Measurements from ENCODE around the gene ASB13. TPM values are rescaled to one million over a fixed set of nuclear protein-coding genes. Genes with fewer than 3 reads are reported as not detected.

Gene ASB13
- polyA plus RNA-seq, result 4.7 and 5.6 TPM in 2 replicates
- 6.1 and 6.4 TPM in 2 replicates for polyA minus RNA-seq

- no peaks in the 10 kb centered on the region for H4K20me1 ChIP-seq (ENCODE audit: insufficient read depth)
- peak within 1 kb of the TSS; percentile 85 for H3K4me3 ChIP-seq (ENCODE audit: low read length)
- no peaks in the 10 kb centered on the region for H3K79me2 ChIP-seq (replicated peaks; ENCODE audit: insufficient read depth, low read length)
- H3F3A ChIP-seq (ENCODE audit: insufficient read depth, low read length, poor library complexity, severe bottlenecking), result no peaks in the 10 kb centered on the region
- no peaks in the 10 kb centered on the region for H3K36me3 ChIP-seq (ENCODE audit: insufficient read depth, low read length)
- H3K9me2 ChIP-seq (ENCODE audit: insufficient read depth, low read length), result no peaks in the 10 kb centered on the region
- no peak within 1 kb of the TSS for H3K27ac ChIP-seq (ENCODE audit: low read length)
- H3K9me3 ChIP-seq (ENCODE audit: low read length), result no peaks in the 10 kb centered on the region
- peak; percentile 43 for TF ChIP-seq CTCF (IDR thresholded peaks at IDR 0.05; ENCODE audit: poor library complexity, severe bottlenecking)
- TF ChIP-seq SMC3 (conservative IDR thresholded peaks at IDR 0.05; ENCODE audit: poor library complexity), result no peak
- peaks cover 20% of the 10 kb centered on the region for H3K27me3 ChIP-seq (ENCODE audit: insufficient read depth, low read depth, low read length)
- peak within 1 kb of the TSS; percentile 52 for H2AFZ ChIP-seq (ENCODE audit: low read depth, low read length)
- H3K4me2 ChIP-seq (ENCODE audit: low read length), result peak within 1 kb of the TSS; percentile 48
- H3K9ac ChIP-seq (ENCODE audit: low read length), result peak within 1 kb of the TSS; percentile 63
These were observed at the start of gene ASB13 for GRCh38 chr10:5666008-5666840. TSS of gene ASB13 (minus strand) at chr10:5666595. CDS start at chr10:5666551, 44 bp downstream.

GRCh38 chr10:5711642-5712041, 45.2 kb upstream of the ASB13 start:
- H3K4me2 ChIP-seq (ENCODE audit: low read length), result no peak overlapping the region
- H3F3A ChIP-seq (ENCODE audit: insufficient read depth, low read length, poor library complexity, severe bottlenecking), result no peaks in the 10 kb centered on the region
- H4K20me1 ChIP-seq (ENCODE audit: insufficient read depth), result no peaks in the 10 kb centered on the region
- no peaks in the 10 kb centered on the region for H3K9me3 ChIP-seq (ENCODE audit: low read length)
- no peak overlapping the region for H3K27ac ChIP-seq (ENCODE audit: low read length)
- H3K36me3 ChIP-seq (ENCODE audit: insufficient read depth, low read length), result no peaks in the 10 kb centered on the region
- no peak overlapping the region for H3K9ac ChIP-seq (ENCODE audit: low read length)
- no peaks in the 10 kb centered on the region for H3K79me2 ChIP-seq (replicated peaks; ENCODE audit: insufficient read depth, low read length)
- no peak for TF ChIP-seq MXI1 (conservative IDR thresholded peaks at IDR 0.05; ENCODE audit: poor library complexity, severe bottlenecking)
- no peak for TF ChIP-seq EP300 (conservative IDR thresholded peaks at IDR 0.05; ENCODE audit: poor library complexity, severe bottlenecking)
- no peak for TF ChIP-seq RAD21 (conservative IDR thresholded peaks at IDR 0.05)
- no peak for TF ChIP-seq EZH2 (IDR thresholded peaks at IDR 0.05; ENCODE audit: borderline replicate concordance, insufficient read depth, low read length, poor library complexity, severe bottlenecking)
- no peak for TF ChIP-seq POLR2AphosphoS5 (IDR thresholded peaks at IDR 0.05)
- no peak for TF ChIP-seq SMC3 (conservative IDR thresholded peaks at IDR 0.05; ENCODE audit: poor library complexity)
- no peak for TF ChIP-seq CTCF (IDR thresholded peaks at IDR 0.05; ENCODE audit: poor library complexity, severe bottlenecking)
- no peak for TF ChIP-seq TAF1 (IDR thresholded peaks at IDR 0.05; ENCODE audit: low read depth)
- TF ChIP-seq REST (IDR thresholded peaks at IDR 0.05; ENCODE audit: borderline replicate concordance), result no peak
- H3K4me3 ChIP-seq (ENCODE audit: low read length), result no peak overlapping the region
- no peaks in the 10 kb centered on the region for H3K9me2 ChIP-seq (ENCODE audit: insufficient read depth, low read length)
- H3K27me3 ChIP-seq (ENCODE audit: insufficient read depth, low read depth, low read length), result no peaks in the 10 kb centered on the region
- H2AFZ ChIP-seq (ENCODE audit: low read depth, low read length), result no peak overlapping the region
